Measurements from ENCODE around the gene CTSE. TPM values are rescaled to one million over a fixed set of nuclear protein-coding genes. Genes with fewer than 3 reads are reported as not detected.
A peak's percentile ranks its signal among the peaks of the same experiment; 100 is the strongest.

Gene CTSE
- total RNA-seq, 1 donor from 2014 or later: 105 TPM

DNA sequence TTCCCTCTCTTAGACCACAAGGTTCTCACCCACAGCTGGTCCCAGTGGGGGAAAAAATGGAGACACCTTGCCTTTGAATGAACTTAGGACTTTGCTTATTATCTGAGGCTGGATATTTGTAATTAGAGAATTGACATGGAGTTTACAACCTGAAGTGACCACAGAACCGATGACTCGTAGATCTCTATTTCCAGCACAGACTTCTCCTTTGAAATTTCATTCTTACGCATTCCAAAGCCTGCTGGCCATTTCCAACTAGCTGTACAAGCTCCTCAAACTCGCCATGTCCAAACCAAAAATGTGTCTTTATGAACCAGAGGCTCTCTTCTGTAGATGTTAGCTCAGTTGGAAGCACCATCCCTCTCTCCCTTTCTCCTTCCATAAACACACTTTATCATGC lies 32.5 kb downstream of the CTSE start:
- DNase-seq (ENCODE audit: low spot score): no peak

DNA sequence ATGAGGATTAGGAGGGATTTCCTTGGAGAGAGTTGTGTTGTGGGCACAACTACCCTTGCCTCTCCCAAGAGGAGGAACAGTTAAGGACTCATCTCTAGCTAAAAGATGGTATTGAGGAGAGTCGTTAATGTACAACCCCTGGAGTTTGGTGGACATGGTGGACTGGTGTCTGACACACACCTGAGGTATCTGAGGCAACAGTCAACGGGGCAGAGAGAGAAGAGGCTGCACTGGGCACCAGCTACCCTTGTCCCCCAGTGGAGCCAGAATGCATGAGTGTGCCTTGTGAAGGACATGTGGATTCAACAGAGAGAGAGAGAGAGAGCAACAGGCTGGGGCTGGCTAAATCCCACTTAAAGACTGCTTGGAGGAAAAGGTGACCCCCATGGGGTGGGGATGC lies 33.5 kb downstream of the CTSE start:
- DNase-seq (ENCODE audit: low spot score): no peak

GRCh38 chr1:205989786-205990185 lies 33.9 kb downstream of the CTSE start:
- DNase-seq (ENCODE audit: low spot score): no peak

DNA sequence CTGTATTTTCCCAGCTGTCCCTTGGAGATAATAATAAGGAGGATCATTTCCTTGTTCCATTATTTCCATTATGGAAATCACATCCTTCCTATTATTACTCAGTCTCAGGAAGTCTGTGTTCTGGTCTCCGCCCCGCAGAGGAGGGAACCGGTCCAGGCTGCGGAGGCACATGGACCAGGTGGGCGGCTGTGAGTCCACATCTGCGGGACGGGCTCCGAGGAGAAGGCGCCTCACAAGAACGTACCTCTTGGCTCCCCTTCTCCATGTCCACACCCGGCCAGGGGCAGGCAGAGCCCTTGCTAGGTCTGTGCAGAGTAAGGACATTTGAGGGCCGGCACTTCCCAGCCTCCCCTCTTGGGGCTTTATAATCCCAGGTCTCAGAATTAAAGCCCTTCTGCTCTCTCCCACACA lies 35.1 kb downstream of the CTSE start:
- no peak for DNase-seq (ENCODE audit: low spot score)

GRCh38 chr1:205986861-205987260 lies 36.8 kb downstream of the CTSE start:
- no peak for DNase-seq (ENCODE audit: low spot score)

GRCh38 chr1:205986292-205986691 lies 37.4 kb downstream of the CTSE start:
- DNase-seq (ENCODE audit: low spot score): no peak

GRCh38 chr1:205985330-205986005 lies 38.2 kb downstream of the CTSE start:
- no peak for DNase-seq (ENCODE audit: low spot score)

DNA sequence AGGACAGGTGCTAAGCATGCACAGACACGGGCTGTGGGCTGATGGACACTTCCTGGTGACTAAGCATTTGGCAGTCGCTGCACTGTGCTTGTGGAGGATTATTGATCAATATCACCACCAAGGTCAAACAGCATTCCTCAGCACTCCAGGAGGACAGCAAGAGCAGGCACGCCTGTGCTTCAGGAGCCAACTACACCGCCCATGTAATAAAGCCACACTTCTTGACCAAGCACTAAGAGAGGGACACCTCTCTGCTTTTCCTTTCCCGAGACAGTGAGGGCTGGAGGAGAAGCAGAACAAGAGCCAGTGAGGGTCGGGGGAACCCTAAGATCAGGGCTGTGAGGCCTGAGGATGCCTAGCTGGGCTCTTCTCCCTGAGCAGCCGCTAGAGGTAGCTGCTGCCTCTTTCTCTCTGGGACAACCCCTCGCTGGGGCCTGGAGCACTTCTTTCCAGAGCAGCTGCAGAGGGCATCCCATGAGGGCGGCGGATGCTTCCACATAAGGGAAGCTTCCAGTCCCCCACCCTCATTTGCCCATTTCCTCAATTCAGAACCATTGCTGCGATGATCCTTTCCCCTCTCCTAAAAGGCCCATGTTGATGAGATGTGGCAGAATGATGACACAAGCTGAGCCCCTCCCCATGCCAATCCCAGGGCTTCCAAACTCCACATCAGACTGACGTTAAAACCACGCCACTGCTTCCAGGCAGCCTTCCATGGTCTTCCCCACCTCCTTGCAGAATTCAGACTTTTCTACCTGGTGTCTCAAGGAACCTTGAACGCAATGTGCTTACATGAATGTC lies 39.6 kb downstream of the CTSE start:
- DNase-seq (ENCODE audit: low spot score): peak; percentile 89

DNA sequence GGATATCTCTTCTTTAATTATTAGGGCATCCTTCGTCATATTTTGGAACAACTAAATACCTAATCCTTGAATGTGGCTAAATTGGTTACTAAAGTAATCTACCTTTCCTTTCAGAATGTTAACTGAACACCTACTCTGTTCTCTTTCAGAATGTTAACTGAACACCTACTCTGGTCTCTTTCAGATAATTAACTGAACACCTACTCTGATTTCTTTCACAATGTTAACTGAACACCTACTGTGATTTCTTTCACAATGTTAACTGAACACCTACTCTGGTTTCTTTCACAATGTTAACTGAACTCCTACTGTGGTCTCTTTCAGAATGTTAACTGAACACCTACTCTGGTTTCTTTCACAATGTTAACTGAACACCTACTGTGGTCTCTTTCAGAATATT lies 42.4 kb downstream of the CTSE start:
- DNase-seq (ENCODE audit: low spot score): no peak

GRCh38 chr1:205980237-205980870 lies 43.3 kb downstream of the CTSE start:
- no peak for DNase-seq (ENCODE audit: low spot score)

DNA sequence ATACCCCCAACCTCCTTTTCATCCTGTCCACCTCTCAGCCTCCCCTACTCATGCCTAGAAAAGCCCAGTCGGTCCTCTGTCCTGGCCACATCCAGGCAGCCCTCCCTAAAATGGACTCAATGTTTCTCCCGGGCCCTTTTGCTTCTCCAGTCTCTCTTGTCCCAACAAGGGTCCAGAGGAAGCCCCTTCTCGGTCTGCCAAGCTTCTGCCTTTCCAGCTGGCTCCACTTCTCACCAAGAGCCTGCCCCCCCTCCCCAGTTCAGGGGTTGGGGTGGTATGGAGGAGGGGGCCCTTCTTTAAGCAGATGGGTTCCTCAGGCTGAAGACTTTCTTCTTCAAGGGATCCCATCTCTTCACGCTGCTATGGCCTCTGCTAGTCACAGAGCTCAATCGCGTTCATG lies 44.4 kb downstream of the CTSE start:
- DNase-seq (ENCODE audit: low spot score): no peak

DNA sequence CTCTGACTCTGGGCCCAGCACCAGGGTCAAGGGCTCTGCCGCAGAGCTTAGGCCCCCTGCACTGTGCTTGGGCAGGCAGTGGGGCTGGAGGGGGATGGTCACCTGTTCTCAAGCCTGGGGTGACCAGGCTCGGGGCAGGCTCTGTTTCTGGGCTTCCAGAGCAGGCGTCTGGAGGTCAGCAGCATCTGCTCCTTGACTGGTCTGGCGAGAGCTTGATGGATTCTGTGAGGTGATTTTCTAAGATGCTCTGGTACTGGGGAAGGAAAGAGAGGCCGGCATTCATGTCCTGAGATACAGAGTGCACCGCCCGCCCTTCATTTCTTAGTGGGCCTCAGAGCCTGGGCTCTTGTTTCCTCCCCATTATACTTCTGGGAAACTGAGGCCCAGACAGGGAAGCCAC lies 45.0 kb downstream of the CTSE start:
- DNase-seq (ENCODE audit: low spot score): no peak

DNA sequence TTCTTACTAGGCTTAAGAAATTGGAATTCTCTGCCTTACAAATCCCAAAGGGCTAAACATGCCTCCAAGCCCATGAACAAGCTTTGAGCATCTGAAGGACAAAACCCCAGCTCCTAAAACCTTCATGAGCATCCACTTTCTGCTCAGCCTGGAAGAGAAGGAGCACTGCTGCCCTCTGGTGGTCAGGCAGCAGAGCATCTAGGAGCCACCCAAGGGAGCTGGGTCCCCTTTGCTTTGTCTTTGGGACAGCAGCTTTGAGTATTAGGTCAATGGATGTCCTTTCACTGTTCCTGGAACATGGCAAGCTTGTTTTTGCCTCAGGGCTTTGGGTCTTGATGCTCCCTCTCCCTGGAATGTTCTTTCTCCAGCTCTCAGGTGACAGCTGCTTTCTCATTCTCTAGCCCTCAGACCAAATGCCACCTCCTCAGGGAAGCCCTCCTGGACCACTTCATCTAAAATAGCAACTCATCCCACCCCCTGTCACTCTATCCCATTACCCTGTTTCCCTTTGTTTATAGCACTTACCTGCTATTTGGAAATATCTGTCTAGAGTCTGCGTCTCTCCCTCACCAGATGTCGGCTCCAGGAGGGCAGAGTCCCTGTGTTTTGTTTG lies 46.2 kb downstream of the CTSE start:
- peak; percentile 56 for DNase-seq (ENCODE audit: low spot score)

- DNase-seq (ENCODE audit: low spot score): no peak
Observed at GRCh38 chr1:205976708-205977401, 46.8 kb downstream of the CTSE start.

- no peak for DNase-seq (ENCODE audit: low spot score)
Observed at GRCh38 chr1:205976036-205976435, 47.7 kb downstream of the CTSE start.

- no peak for DNase-seq (ENCODE audit: low spot score)
Observed at GRCh38 chr1:205975387-205975998, 48.2 kb downstream of the CTSE start.

DNA sequence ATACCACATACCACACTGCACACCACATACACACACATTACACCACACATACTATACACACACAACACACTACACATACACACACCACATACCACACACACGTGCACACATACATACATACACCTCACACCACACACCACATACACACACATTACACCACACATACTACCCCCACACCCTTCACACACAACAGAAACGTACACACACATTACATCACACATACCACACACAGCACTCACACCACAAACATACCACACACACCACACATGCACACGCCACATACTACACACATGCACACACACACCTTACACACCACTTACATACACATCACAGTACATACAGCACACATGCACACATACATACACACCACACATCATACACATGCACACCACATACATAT lies 49.0 kb downstream of the CTSE start:
- no peak for DNase-seq (ENCODE audit: low spot score)

- no peak for DNase-seq (ENCODE audit: low spot score)
Observed at GRCh38 chr1:205973377-205974232, 50.1 kb downstream of the CTSE start.

GRCh38 chr1:205972491-205973168 lies 51.1 kb downstream of the CTSE start:
- no peak for DNase-seq (ENCODE audit: low spot score)

DNA sequence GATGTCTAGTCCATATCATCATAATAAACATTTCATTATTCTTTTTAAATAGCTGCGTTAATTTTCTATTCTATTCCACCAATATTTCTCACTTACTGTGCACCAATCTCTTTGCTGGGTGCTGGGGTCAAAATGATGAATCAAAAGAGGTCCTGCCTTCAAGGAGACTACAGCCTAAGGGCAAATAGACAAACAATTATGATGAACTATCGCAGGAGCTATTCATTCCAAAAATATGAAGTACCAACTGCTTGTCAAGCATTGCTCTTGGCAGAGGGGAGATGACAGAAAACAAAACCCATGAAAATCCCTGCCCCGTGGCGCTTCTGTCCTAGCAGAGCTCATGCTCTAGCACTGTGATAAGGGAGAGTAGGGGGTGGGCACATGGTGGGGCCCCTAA lies 51.6 kb downstream of the CTSE start:
- no peak for DNase-seq (ENCODE audit: low spot score)
